GM10248 (cell line): ENCODE measurements around the gene PLA2G12A.

ENCODE experiments used
- CTCF ChIA-PET: fragments of 300-600 bp; sonication (Branson Sonifier 250); formaldehyde crosslinking; extraction: SDS; loops from one replicate; lab custom pipeline; 2021; ENCODE audit warnings: antibody characterized with exemption; lab: Yijun Ruan, JAX
- POLR2A ChIA-PET: fragments of 350-650 bp; sonication (Branson Sonifier 250); formaldehyde crosslinking; extraction: SDS; loops from one replicate; lab custom pipeline; 2020; ENCODE audit warnings: antibody characterized with exemption; lab: Yijun Ruan, JAX
- DNase-seq: peaks from one replicate; pipeline ENCODE4 v3.0.0; 2012; ENCODE audit errors: extremely low spot score
- CTCF ChIP-seq: IDR thresholded peaks from 2 replicates; pipeline ENCODE4 v1.5.1; 2012; ENCODE audit warnings: mild to moderate bottlenecking, low read depth; ENCODE audit errors: extremely low read depth, missing control alignments, control extremely low read depth

PLA2G12A gene

GRCh38 chr4:109745830-109746229, 16.0 kb upstream of the PLA2G12A start:
- DNase-seq = no peak
- TF ChIP-seq CTCF = no peak
- CTCF ChIA-PET = interaction anchor here (1.3 to 1.6 kb wide), 3 partner anchors 11 to 16 kb away, joined by 3 to 5 read pairs (median 3); partner anchors contain the start of gene PLA2G12A
- POLR2A ChIA-PET = no interaction called here

- no peak for TF ChIP-seq CTCF
- no peak for DNase-seq
- POLR2A ChIA-PET = no interaction called here
- CTCF ChIA-PET = interaction anchor here (1.4 kb wide), 1 partner anchor 9 kb away, joined by 6 read pairs; the partner anchor contains the start of gene PLA2G12A
These were observed 9.7 kb upstream of the PLA2G12A start for GRCh38 chr4:109739547-109739946.

- ChIA-PET CTCF (interaction anchor here (1.3 to 1.7 kb wide), 2 partner anchors 9 to 14 kb away, joined by 3 to 10 read pairs; no protein-coding TSS in a partner anchor), POLR2A (no interaction called here)
- TF ChIP-seq CTCF = no peak
- DNase-seq = no peak
These were observed 8.4 kb upstream of the PLA2G12A start for GRCh38 chr4:109738104-109738872.

GRCh38 chr4:109735566-109736365, 5.9 kb upstream of the PLA2G12A start:
- ChIA-PET POLR2A (no interaction called here), CTCF (interaction anchor here (1.6 kb wide), 1 partner anchor 302 kb away, joined by 4 read pairs; the partner anchor contains the start of gene SEC24B)
- no peak for TF ChIP-seq CTCF
- DNase-seq = no peak

GRCh38 chr4:109733728-109734127, 3.9 kb upstream of the PLA2G12A start:
- TF ChIP-seq CTCF = no peak
- CTCF ChIA-PET = interaction anchor here (0.9 to 1.5 kb wide), 2 partner anchors 300 to 307 kb away, joined by 3 to 4 read pairs; partner anchors contain the start of gene SEC24B
- POLR2A ChIA-PET = no interaction called here
- no peak for DNase-seq
